HEK293T (cell line): ENCODE data around the gene MRPL1.

Experiments
- CTCF ChIA-PET: fragments of 350-600 bp; formaldehyde crosslinking; extraction: SDS; loops from one replicate; lab custom pipeline; 2021; ENCODE audit warnings: antibody characterized with exemption, inconsistent platforms; lab: Yijun Ruan, JAX
- POLR2A ChIA-PET: fragments of 350-600 bp; formaldehyde crosslinking; extraction: SDS; loops from one replicate; lab custom pipeline; 2020; ENCODE audit warnings: antibody characterized with exemption, inconsistent platforms; lab: Yijun Ruan, JAX
- DNase-seq: peaks from one replicate; pipeline ENCODE4 v3.0.0; 2012; ENCODE audit warnings: mixed read lengths; ENCODE audit errors: extremely low spot score
- ARNT ChIP-seq: fragments of 450-650 bp; IDR thresholded peaks from 2 replicates; pipeline ENCODE4 v1.6.1; 2017; ENCODE audit warnings: mild to moderate bottlenecking
- BHLHE40 ChIP-seq: fragments of 450-650 bp; IDR thresholded peaks from 2 replicates; pipeline ENCODE4 v1.6.1; 2016; ENCODE audit warnings: mild to moderate bottlenecking, moderate library complexity, borderline replicate concordance
- CTBP1 ChIP-seq: fragments of 450-650 bp; IDR thresholded peaks from 2 replicates; pipeline ENCODE4 v1.6.1; 2016; ENCODE audit warnings: borderline replicate concordance
- ELF4 ChIP-seq: fragments of 450-650 bp; IDR thresholded peaks from 2 replicates; pipeline ENCODE4 v1.6.1; 2017; ENCODE audit warnings: antibody characterized with exemption
- FOXA1 ChIP-seq: fragments of 450-650 bp; IDR thresholded peaks from 2 replicates; pipeline ENCODE4 v1.6.1; 2016; ENCODE audit warnings: mild to moderate bottlenecking
- FOXK2 ChIP-seq: fragments of 450-650 bp; IDR thresholded peaks from 2 replicates; pipeline ENCODE4 v1.6.1; 2016; ENCODE audit warnings: mild to moderate bottlenecking
- FOXM1 ChIP-seq: fragments of 450-650 bp; IDR thresholded peaks from 2 replicates; pipeline ENCODE4 v1.6.1; 2017; ENCODE audit warnings: mild to moderate bottlenecking, borderline replicate concordance
- HDGF ChIP-seq: fragments of 450-650 bp; IDR thresholded peaks from 2 replicates; pipeline ENCODE4 v1.6.1; 2017; ENCODE audit warnings: antibody characterized with exemption, borderline replicate concordance
- L3MBTL2 ChIP-seq: fragments of 450-650 bp; conservative IDR thresholded peaks from 2 replicates; pipeline ENCODE4 v1.6.1; 2016; ENCODE audit warnings: mild to moderate bottlenecking
- LEF1 ChIP-seq: fragments of 450-650 bp; IDR thresholded peaks from 2 replicates; pipeline ENCODE4 v1.6.1; 2017; ENCODE audit warnings: mild to moderate bottlenecking, borderline replicate concordance
- NFRKB ChIP-seq: fragments of 450-650 bp; IDR thresholded peaks from 2 replicates; pipeline ENCODE4 v1.6.1; 2016; ENCODE audit warnings: mild to moderate bottlenecking, moderate library complexity
- SP1 ChIP-seq: fragments of 450-650 bp; IDR thresholded peaks from 2 replicates; pipeline ENCODE4 v1.6.1; 2017
- SUZ12 ChIP-seq: fragments of 450-650 bp; IDR thresholded peaks from 2 replicates; pipeline ENCODE4 v1.6.1; 2016; ENCODE audit warnings: mild to moderate bottlenecking
- TARDBP ChIP-seq: fragments of 450-650 bp; IDR thresholded peaks from 2 replicates; pipeline ENCODE4 v1.6.1; 2016
- ZNF384 ChIP-seq: fragments of 450-650 bp; IDR thresholded peaks from 2 replicates; pipeline ENCODE4 v1.6.1; 2016
- TF ChIP-seq, protein P1 (sequence below): fragments of 450-650 bp; IDR thresholded peaks from 2 replicates; pipeline ENCODE4 v1.6.1; 2016

Gene MRPL1

GRCh38 chr4:77989968-77990367, 127.3 kb downstream of the MRPL1 start:
- CTCF ChIA-PET, result no interaction called here
- no peak for DNase-seq

DNA sequence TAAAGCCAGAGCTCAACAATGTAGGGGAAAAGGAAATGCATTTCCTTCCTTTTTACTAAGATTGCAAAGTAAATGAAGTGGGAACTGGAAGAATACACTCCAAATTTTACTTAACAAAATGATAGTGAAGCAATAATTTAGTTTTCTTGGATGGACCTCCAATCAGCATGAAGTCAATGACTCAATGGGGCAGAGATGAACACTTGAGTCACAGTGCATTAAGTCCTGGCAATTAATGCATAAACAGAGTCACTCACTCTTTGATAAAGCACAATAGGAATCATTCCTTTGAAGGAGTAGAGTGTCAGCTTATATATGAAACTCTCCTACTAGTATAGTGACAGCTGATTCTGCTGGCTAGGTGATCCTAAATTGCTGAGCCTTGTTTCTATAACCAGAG, 127.8 kb downstream of the MRPL1 start:
- ChIA-PET POLR2A (no interaction called here), CTCF (no interaction called here)
- DNase-seq, result no peak
- TF ChIP-seq ZNF384, result no peak
- no peak for TF ChIP-seq L3MBTL2
- no peak for TF ChIP-seq BHLHE40
- TF ChIP-seq TARDBP, result no peak
- TF ChIP-seq FOXK2, result no peak
- TF ChIP-seq FOXM1, result no peak
- TF ChIP-seq SUZ12, result no peak
- TF ChIP-seq ARNT, result no peak
- no peak for TF ChIP-seq LEF1
- TF ChIP-seq SP1, result no peak
- TF ChIP-seq, protein P1, sequence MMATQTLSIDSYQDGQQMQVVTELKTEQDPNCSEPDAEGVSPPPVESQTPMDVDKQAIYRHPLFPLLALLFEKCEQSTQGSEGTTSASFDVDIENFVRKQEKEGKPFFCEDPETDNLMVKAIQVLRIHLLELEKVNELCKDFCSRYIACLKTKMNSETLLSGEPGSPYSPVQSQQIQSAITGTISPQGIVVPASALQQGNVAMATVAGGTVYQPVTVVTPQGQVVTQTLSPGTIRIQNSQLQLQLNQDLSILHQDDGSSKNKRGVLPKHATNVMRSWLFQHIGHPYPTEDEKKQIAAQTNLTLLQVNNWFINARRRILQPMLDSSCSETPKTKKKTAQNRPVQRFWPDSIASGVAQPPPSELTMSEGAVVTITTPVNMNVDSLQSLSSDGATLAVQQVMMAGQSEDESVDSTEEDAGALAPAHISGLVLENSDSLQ, result no peak
- TF ChIP-seq NFRKB, result no peak
- TF ChIP-seq CTBP1, result no peak
- no peak for TF ChIP-seq FOXA1
- no peak for TF ChIP-seq HDGF
- TF ChIP-seq ELF4, result no peak

More at GRCh38 chr4:77989968-77990367, 127.3 kb downstream of the MRPL1 start:
- POLR2A ChIA-PET, result no interaction called here
- TF ChIP-seq BHLHE40 (no peak), SUZ12 (no peak), FOXM1 (no peak), ZNF384 (no peak), ELF4 (no peak), ARNT (no peak), SP1 (no peak)
- TF ChIP-seq, protein P1, result no peak

- ChIA-PET POLR2A (interaction anchor here (0.6 kb wide), 1 partner anchor 65 kb away, joined by 3 read pairs; no protein-coding TSS in a partner anchor), CTCF (no interaction called here)
- TF ChIP-seq FOXA1, result no peak
- no peak for TF ChIP-seq ZNF384
- no peak for TF ChIP-seq LEF1
- TF ChIP-seq CTBP1, result no peak
- TF ChIP-seq SP1, result no peak
- TF ChIP-seq, protein P1, result no peak
- no peak for TF ChIP-seq BHLHE40
- no peak for DNase-seq
Measured at GRCh38 chr4:77990904-77991358, 128.3 kb downstream of the MRPL1 start.

- TF ChIP-seq FOXM1 (no peak), BHLHE40 (no peak), FOXA1 (no peak)
- no peak for DNase-seq
- ChIA-PET CTCF (interaction anchor here (0.7 kb wide), 1 partner anchor 54 kb away, joined by 3 read pairs; no protein-coding TSS in a partner anchor), POLR2A (no interaction called here)
Measured at GRCh38 chr4:77992581-77992980, 130.0 kb downstream of the MRPL1 start.

DNA sequence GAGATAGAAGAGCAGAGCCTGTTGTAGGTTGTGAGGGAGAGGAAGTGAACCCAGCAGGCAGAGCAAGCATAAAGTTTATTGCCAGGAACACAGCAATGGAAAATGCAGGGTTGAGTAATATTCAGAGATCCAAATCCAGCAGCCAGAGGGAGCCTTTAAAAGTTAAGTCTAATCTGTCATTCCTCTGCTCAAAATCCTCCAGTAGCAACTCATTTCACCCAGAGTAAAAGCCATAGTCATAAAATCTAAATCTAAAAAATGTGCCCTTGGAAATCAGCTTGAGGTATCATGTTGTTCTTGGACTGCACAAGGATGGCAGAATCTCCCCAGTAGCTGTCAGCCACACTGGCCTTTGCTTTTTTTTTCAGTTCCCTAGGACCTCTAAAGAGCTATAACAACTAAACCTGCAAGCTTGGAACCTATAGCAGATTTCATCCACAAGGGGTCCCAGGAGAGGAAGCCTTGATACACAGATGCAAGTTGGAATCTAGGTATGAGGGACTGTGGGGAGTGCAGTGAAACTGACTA, 131.6 kb downstream of the MRPL1 start:
- TF ChIP-seq LEF1 (no peak), NFRKB (no peak), ZNF384 (peak; percentile 74), FOXK2 (no peak), FOXM1 (no peak), FOXA1 (no peak), BHLHE40 (no peak), ELF4 (no peak)
- CTCF ChIA-PET, result interaction anchor here (0.7 to 1.4 kb wide), 5 partner anchors 9 to 1096 kb away, joined by 3 to 6 read pairs (median 4); no protein-coding TSS in a partner anchor
- POLR2A ChIA-PET, result interaction anchor here (1.0 kb wide), 1 partner anchor 63 kb away, joined by 4 read pairs; the partner anchor contains the start of gene FRAS1
- peak; percentile 69 for DNase-seq

DNA sequence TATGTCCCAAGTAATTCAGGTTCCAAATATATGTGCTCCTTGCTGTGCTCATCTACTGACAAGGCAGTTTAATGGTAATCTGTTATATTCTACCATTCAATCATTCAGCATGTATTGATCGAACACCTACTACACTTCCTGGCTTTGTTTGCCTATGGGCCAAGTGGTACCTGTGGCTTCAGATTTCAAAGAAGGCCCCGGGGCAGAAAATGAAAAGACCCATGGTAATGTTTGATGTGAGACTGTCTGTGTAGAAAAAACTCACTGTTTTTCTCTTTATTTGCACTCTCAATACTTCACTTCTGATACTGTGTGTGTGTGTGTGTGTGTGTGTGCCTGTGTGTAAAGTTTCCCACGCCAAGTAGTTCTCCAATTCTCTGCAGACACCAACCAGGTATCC, 133.4 kb downstream of the MRPL1 start:
- ChIA-PET POLR2A (no interaction called here), CTCF (interaction anchor here (1.0 kb wide), 1 partner anchor 22 kb away, joined by 3 read pairs; no protein-coding TSS in a partner anchor)
- no peak for DNase-seq
- TF ChIP-seq ARNT (no peak), FOXM1 (no peak), FOXK2 (no peak), FOXA1 (no peak), SUZ12 (no peak), ELF4 (no peak), HDGF (no peak), NFRKB (no peak), L3MBTL2 (no peak)

DNA sequence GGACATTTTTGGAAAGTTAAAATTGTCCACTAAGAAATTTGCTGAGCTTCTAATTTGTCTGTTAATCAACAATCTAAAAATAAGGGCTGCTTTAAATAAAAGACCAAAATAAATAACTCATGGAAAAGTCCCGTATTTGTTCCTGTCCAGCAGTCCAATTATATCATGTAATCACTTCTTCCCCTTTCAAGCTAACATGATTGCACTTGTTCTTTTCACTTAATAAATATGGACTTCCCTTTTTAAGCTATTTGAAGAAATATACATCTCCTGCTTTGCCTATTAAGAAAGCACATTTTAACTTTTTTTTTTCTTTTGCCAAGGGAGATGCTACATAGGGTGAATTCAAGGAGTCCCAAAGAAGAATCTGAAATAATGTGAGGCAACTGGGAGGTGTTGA, 138.9 kb downstream of the MRPL1 start:
- DNase-seq, result no peak
- TF ChIP-seq NFRKB (no peak), L3MBTL2 (no peak), ARNT (no peak), HDGF (no peak), LEF1 (no peak)
- ChIA-PET CTCF (no interaction called here), POLR2A (no interaction called here)
